NK-92 (cell line): Measurements from ENCODE around the gene SRRM4.
"Not testable (repeated sequence)": the region's sequence is repeated elsewhere in the genome, so short reads cannot be mapped to it uniquely, and the experiment has no call there.

Source experiments
- DNase-seq: peaks from one replicate; lab custom pipeline; 2025; ENCODE audit not compliant: unreplicated experiment; lab: John Stamatoyannopoulos, UW

The SRRM4 gene

GRCh38 chr12:118981285-118982211, at the start of gene SRRM4:
Gene SRRM4 (plus strand): TSS chr12:118981541. CDS start chr12:118981883, 342 bp downstream.
- no peak for DNase-seq

- no peak for DNase-seq
These were observed 35.1 kb upstream of the SRRM4 start for GRCh38 chr12:118946256-118946655.

- no peak for DNase-seq
These were observed 22.8 kb upstream of the SRRM4 start for GRCh38 chr12:118958520-118958919.

- DNase-seq = no peak
These were observed 22.0 kb upstream of the SRRM4 start for GRCh38 chr12:118959348-118959747.

GRCh38 chr12:118959985-118960560, 21.3 kb upstream of the SRRM4 start:
- DNase-seq = no peak

GRCh38 chr12:118960865-118961264, 20.5 kb upstream of the SRRM4 start:
- no peak for DNase-seq

GRCh38 chr12:118964988-118965387, 16.4 kb upstream of the SRRM4 start:
- no peak for DNase-seq

GRCh38 chr12:118970856-118971255, 10.5 kb upstream of the SRRM4 start:
- no peak for DNase-seq

- DNase-seq = no peak
These were observed 8.4 kb upstream of the SRRM4 start for GRCh38 chr12:118972982-118973381.

GRCh38 chr12:118979763-118980406, 1.5 kb upstream of the SRRM4 start:
- no peak for DNase-seq

GRCh38 chr12:118980407-118981014, 830 bp upstream of the SRRM4 start:
- DNase-seq = no peak

GRCh38 chr12:118982302-118982701, 961 bp downstream of the SRRM4 start:
- DNase-seq = no peak

- no peak for DNase-seq
These were observed 1.8 kb downstream of the SRRM4 start for GRCh38 chr12:118982984-118983761.

GRCh38 chr12:118984161-118984943, 3.0 kb downstream of the SRRM4 start:
- DNase-seq = no peak

GRCh38 chr12:118986050-118986449, 4.7 kb downstream of the SRRM4 start:
- no peak for DNase-seq

- no peak for DNase-seq
These were observed 17.8 kb downstream of the SRRM4 start for GRCh38 chr12:118999107-118999506.

- no peak for DNase-seq
These were observed 23.7 kb downstream of the SRRM4 start for GRCh38 chr12:119005085-119005484.

GRCh38 chr12:119005913-119006312, 24.6 kb downstream of the SRRM4 start:
- no peak for DNase-seq

- DNase-seq = no peak
These were observed 25.4 kb downstream of the SRRM4 start for GRCh38 chr12:119006746-119007145.

GRCh38 chr12:119008273-119008672, 26.9 kb downstream of the SRRM4 start:
- DNase-seq = not testable (repeated sequence)
